GM12878 (cell line): ENCODE results near the gene AFTPH.

Experiments
- BHLHE40 ChIP-seq, 2 experiments: fragments of 450-650 bp in 1 of 2; IDR thresholded peaks; 2 replicates each; pipeline ENCODE4 v1.6.1; 2011 to 2017; ENCODE audit warnings: low read depth in 2 of 2, borderline replicate concordance in 1 of 2, improper control_type of control experiment in 1 of 2, low read length in 1 of 2, mild to moderate bottlenecking in 1 of 2
- CHD2 ChIP-seq: IDR thresholded peaks from 2 replicates; pipeline ENCODE4 v1.6.1; 2011; ENCODE audit warnings: low read depth, low read length, improper control_type of control experiment, borderline replicate concordance
- CREB1 ChIP-seq: IDR thresholded peaks from 2 replicates; pipeline ENCODE4 v1.6.1; 2012; ENCODE audit warnings: low read depth, mild to moderate bottlenecking, inconsistent platforms
- CTCF ChIP-seq, 3 experiments: IDR thresholded peaks in 2 of 3; conservative IDR thresholded peaks in 1 of 3; 2 replicates each; pipeline ENCODE4 v1.5.1; 2011; ENCODE audit warnings: low read depth in 3 of 3, low read length in 3 of 3, mild to moderate bottlenecking in 3 of 3, control low read depth in 2 of 3, moderate library complexity in 2 of 3, inconsistent platforms in 1 of 3, mixed read lengths in 1 of 3; ENCODE audit not compliant: control insufficient read depth in 2 of 3, insufficient read depth in 1 of 3; ENCODE audit errors: extremely low read depth in 1 of 3
- IRF3 ChIP-seq: fragments of 450-650 bp; IDR thresholded peaks from 2 replicates; pipeline ENCODE4 v1.6.1; 2014; ENCODE audit warnings: mild to moderate bottlenecking
- MAX ChIP-seq: IDR thresholded peaks from 2 replicates; pipeline ENCODE4 v1.6.1; 2012; ENCODE audit warnings: low read depth, low read length, improper control_type of control experiment
- POLR2A ChIP-seq: IDR thresholded peaks from 2 replicates; pipeline ENCODE4 v1.6.1; 2011; ENCODE audit warnings: low read depth, mild to moderate bottlenecking, low read length
- STAT3 ChIP-seq: IDR thresholded peaks from 2 replicates; pipeline ENCODE4 v1.6.1; 2011; ENCODE audit warnings: low read depth, low read length, improper control_type of control experiment
- TCF12 ChIP-seq: IDR thresholded peaks from 2 replicates; pipeline ENCODE4 v1.6.1; 2011; ENCODE audit warnings: low read depth, mild to moderate bottlenecking, low read length
- ZBTB33 ChIP-seq: fragments of 450-650 bp; IDR thresholded peaks from 2 replicates; pipeline ENCODE4 v1.6.1; 2017; ENCODE audit warnings: mild to moderate bottlenecking

DNA sequence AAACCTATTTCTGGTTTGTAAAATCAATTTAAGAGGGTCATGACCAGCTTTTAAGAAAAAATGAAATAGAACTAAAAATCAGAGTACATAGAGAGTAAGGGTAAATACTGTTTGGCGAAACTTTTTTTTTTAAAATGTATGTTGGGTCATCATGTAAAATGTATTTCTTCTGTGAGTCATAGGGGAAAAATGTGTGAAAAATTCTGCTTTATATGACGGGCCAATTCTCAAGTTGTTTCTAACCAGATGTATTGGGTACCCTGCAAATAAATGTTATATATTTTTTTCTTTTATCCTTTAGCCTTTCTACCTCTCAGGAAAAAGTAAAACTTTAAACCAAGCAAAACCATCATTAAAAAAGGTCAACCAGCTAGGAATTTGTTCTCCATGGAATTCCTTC, 13.9 kb downstream of the AFTPH start:
- TF ChIP-seq POLR2A (no peak), BHLHE40 (IDR thresholded peaks at IDR 0.05; ENCODE audit: borderline replicate concordance in 1 of 2, low read depth in 2 of 2, low read length in 1 of 2) (no peak), CHD2 (no peak), MAX (no peak), STAT3 (no peak), ZBTB33 (no peak), IRF3 (no peak), CREB1 (no peak), CTCF (IDR thresholded peaks at IDR 0.05 in 2 of 3, conservative IDR thresholded peaks at IDR 0.05 in 1 of 3; ENCODE audit: control insufficient read depth in 2 of 3, extremely low read depth in 1 of 3, insufficient read depth in 1 of 3, low read depth in 3 of 3, low read length in 3 of 3) (no peak), TCF12 (no peak)
